ENCODE measurements around the gene MRPL12.

DNA sequence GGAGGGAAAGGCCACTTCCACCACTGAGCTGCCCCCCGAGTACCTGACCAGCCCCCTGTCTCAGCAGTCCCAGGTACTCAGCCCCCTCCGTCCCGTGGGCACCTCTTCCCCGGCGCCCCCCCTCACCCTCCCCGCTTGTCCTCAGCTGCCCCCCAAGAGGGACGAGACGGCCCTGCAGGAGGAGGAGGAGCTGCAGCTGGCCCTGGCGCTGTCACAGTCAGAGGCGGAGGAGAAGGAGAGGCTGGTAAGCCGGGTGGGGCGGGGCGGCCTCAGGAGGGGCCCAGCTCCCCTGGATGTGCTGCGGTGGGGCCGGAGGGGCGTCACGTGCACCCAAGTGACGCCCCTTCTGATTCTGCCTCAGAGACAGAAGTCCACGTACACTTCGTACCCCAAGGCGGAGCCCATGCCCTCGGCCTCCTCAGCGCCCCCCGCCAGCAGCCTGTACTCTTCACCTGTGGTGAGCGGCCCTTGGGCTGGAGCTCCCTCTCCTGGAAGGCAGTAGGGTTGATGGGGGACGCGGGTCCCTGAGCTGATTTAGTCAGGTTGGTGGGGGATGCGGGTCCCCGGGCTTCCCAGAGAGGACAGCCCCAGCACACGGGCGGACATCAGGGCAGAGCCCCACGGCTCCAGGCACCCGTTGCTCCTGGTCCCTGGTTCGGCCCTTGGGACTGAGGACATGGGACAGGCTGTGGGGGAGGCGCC is 9.5 kb upstream of the MRPL12 start:
- TF ChIP-seq, protein P1, sequence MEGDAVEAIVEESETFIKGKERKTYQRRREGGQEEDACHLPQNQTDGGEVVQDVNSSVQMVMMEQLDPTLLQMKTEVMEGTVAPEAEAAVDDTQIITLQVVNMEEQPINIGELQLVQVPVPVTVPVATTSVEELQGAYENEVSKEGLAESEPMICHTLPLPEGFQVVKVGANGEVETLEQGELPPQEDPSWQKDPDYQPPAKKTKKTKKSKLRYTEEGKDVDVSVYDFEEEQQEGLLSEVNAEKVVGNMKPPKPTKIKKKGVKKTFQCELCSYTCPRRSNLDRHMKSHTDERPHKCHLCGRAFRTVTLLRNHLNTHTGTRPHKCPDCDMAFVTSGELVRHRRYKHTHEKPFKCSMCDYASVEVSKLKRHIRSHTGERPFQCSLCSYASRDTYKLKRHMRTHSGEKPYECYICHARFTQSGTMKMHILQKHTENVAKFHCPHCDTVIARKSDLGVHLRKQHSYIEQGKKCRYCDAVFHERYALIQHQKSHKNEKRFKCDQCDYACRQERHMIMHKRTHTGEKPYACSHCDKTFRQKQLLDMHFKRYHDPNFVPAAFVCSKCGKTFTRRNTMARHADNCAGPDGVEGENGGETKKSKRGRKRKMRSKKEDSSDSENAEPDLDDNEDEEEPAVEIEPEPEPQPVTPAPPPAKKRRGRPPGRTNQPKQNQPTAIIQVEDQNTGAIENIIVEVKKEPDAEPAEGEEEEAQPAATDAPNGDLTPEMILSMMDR (IDR thresholded peaks at IDR 0.05; ENCODE audit: low read depth, low read length, missing input control), result no peak
- TF ChIP-seq JUND (IDR thresholded peaks at IDR 0.05) (no peak), EGR1 (IDR thresholded peaks at IDR 0.05; ENCODE audit: low read depth in 2 of 2) (no peak), TAF1 (conservative IDR thresholded peaks at IDR 0.05) (no peak), SP1 (IDR thresholded peaks at IDR 0.05) (no peak), YY1 (IDR thresholded peaks at IDR 0.05) (no peak), RAD21 (IDR thresholded peaks at IDR 0.05) (no peak)
- TF ChIP-seq, protein P2, sequence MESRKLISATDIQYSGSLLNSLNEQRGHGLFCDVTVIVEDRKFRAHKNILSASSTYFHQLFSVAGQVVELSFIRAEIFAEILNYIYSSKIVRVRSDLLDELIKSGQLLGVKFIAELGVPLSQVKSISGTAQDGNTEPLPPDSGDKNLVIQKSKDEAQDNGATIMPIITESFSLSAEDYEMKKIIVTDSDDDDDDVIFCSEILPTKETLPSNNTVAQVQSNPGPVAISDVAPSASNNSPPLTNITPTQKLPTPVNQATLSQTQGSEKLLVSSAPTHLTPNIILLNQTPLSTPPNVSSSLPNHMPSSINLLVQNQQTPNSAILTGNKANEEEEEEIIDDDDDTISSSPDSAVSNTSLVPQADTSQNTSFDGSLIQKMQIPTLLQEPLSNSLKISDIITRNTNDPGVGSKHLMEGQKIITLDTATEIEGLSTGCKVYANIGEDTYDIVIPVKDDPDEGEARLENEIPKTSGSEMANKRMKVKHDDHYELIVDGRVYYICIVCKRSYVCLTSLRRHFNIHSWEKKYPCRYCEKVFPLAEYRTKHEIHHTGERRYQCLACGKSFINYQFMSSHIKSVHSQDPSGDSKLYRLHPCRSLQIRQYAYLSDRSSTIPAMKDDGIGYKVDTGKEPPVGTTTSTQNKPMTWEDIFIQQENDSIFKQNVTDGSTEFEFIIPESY (IDR thresholded peaks at IDR 0.05), result no peak

All from liver (tissue), 3 donors.